Measurements from ENCODE around the gene TP53TG5.

Gene TP53TG5

DNA sequence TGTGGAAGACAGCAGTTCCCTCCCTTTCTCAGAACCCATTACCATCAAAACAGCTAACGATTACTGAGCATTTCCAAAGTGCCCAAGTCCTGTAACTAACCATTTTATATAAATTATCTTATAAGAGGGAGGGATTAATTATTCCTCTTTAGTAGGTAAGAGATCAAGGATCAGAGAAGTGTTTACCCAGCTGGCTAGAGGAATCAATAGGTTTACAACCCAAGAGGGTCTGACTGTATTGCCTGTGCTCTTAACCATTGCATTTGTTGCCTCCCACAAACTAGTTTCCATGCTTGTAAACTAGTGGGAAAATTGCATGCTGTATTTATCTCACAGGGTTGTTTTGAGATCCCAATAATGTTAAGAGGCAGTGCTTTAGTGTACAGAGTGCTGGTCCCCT, 26.3 kb upstream of the TP53TG5 start:
- no peak for DNase-seq

DNA sequence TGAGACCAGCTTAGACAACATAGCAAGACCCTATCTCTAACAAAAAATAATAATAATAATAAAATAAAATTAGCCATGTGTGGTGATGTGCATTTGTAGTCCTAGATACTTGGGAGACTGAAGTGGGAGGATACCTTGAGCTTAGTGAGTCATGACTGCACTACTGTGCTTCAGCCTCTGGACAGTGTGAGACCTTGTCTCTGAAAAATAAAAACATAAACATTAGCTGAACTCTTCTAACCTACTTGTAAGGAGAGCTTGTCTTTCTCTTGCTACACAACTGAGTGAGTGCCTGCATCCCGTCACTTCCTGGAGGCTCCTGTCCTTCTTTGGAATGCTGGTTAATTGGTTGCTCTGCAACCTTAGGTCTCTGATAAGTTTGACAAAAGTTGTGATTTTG, 24.8 kb upstream of the TP53TG5 start:
- DNase-seq = no peak

DNA sequence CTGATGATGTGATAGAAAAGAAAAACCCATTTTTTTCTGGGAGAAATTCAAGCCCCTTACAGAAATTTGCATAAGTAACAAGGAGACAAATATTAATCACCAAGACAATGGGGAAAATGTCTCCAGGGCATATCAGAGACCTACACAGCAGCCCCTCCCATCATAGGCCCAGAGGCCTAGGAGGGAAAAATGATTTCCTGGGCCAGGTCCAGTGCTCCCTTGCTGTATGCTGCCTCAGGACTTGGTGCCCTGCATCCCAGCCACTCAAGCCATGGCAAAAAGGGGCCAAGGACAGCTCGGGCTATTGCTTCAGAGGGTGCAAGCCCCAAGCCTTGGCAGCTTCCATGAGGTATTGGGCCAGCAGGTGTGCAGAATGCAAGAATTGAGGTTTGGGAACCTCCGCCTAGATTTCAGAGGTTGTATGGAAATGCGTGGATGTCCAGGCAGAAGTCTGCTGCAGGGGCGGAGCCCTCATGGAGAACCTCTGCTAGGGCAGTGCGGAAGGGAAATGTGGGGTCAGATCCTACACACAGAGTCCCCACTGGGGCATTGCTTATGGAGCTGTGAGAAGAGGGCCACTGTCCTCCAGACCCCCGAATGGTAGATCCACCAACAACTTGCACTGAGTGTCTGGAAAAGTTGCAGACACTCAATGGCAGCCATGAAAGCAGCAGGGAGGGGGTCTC, 22.4 kb upstream of the TP53TG5 start:
- no peak for DNase-seq

DNA sequence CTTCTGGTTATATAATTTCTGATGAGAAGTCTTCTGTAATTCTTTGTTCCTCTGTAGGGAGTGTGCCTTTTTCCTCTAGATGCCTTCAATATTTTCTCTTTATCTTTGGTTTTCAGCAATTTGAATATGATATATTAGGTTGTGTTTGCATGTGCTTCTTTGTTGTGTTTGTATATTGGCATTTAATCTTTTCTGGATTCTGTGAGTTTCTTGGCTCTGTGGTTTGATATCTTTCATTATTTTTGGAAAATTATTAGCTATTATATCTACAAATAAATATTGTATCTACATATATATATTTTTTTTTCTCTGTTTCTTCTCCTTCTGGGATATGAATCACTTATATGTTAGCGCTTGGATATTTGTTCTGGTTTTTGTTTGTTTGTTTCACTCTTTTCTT, 20.9 kb upstream of the TP53TG5 start:
- no peak for DNase-seq

DNA sequence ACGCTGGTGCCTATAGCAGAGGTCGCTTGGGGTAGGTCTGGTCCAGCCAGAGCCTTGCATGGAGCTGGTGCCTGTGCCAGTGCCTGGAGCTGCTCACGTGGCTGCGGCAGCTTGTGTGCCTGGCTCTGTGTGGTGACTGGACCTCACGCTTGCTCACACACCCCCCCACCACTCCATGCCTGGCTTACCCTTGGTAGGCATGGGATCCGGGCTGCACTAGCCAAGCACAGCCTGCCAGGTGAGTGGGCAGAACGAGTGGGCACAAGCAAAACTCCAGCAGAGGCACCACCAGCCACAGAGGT, 16.9 kb upstream of the TP53TG5 start:
- no peak for DNase-seq

DNA sequence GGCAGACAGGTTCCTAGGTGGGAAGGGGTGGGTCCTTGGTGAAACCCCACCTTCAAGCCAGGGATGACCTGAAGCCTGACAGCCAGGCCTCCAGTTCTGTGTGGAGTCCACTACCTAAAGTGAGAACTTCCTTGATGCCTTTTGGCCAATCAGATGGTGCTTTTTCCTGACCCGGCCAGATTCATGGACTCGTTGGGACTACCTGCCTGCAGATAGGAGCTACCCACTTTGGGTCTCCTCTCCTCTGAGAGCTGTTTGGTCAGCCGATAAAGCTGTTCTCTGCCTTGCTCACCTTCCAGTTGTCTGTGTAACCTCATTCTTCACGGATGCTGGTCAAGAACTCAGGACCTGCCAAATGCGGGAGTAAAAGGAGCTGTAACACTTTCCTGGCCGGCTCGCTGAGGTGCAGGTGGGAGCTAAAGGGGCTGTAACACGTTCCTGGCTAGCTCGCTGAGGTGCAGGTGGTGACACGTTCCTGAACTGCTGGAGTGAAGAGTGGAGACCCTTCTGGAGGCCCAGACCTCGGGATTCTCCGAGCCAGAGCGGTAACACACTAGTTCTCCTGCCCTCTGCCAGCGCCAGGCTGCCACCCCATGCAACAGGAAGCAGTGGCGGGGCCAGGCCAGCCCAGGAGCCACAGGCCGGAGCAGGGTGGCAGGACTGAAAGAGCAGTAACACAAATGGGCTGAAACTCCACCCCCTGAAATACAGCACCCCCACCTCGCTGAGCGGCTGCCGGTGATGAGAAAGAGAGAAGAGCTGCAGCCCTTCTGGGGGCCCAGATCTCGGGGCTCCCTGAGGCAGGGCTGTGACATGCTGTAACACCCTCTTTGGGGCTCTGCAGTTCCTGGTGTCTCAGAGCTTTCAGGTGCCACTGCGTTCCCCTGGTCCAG, 16.3 kb upstream of the TP53TG5 start:
- DNase-seq = no peak

DNA sequence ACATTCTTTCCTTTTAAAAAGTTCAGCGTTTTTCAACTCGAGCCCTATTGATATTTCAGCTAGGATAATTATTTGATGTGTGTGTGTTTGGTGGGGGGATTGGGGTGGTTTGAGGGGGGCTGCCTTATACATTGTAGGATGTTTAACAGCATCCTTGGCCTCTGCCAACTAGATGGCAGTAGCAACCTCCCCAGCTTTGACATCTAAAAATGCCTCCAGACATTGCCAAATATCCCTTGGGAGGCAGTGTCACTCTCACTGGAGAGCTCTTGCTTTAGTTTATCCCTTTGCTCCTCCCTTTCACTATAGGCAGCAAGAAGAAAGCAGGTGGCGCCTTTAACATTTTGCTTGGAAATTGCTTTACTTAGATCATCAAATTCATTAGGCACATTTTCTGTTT, 14.6 kb upstream of the TP53TG5 start:
- DNase-seq = peak; percentile 10

DNA sequence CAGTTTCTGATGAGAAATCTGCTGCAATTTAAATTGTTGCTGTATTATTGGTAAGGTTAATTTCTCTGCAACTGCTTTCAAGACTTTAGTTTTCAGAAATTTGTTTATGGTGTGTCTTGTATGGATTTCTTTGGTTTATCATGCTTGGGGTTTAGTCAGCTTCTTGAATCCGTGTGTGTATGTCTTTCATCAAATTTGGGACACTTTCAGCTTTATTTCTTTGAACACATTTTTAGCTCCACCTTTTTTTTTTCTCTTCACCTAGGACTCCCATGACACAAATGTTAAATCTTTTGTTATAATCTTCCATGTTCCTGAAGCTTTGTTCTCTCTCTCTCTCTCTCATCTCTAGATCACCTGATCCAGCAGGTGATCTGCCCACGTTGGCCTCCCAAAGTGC, 13.4 kb upstream of the TP53TG5 start:
- DNase-seq = no peak

DNA sequence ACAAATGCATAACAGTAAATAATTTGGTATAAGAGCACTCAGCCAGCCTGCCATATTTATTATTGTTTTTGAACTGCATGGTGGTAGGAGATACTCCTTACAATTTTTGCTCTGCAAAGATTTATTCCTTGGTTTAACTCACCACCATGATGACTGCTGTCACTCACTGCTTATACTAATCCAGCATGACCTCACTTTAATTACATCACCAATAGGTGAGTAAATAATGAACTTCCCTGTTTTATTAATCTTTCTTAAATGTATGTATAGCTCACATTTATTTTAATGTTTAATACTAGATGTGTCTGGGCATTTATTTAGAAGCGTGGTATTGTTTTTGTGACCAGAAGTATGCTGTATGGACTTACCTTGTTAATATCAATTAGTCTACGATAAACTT, 12.8 kb upstream of the TP53TG5 start:
- no peak for DNase-seq

DNA sequence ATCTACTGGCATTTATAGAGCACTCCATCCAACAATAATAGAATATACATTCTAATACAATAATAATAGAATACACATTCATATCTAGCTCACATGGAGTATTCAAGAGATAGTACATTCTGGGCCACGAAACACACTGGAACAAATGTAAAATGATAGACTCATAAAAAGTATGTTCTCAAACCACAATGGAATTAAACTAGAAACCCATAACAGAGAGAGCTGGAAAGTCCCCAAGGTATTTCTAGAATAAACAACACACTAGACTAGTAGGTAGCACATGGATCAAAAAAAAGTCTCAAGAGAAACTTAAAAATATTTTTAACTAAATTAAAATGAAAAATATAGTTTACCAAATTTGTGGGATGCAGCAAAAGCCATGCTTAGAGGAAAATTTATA, 9.1 kb upstream of the TP53TG5 start:
- DNase-seq = no peak

DNA sequence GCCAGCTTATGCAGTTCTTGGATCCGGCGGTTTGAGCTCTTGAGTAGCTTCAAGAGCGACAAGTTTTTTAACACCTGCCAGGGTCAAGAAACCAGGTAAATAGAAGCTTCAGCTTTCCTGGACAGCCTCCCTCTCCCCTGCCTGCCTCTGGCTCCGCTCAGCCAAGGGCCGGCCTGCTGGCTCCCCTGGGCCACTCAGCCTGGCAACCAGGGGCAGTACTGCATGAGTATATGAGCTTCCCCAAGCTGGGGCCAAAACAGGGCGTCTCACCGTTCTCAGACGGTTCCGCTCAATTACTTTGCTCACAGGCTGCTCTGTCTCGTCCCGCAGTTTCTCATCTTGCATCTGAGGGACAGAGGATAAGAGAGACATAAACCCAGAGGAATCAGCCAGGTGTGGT, 856 bp downstream of the TP53TG5 start:
- no peak for DNase-seq

DNA sequence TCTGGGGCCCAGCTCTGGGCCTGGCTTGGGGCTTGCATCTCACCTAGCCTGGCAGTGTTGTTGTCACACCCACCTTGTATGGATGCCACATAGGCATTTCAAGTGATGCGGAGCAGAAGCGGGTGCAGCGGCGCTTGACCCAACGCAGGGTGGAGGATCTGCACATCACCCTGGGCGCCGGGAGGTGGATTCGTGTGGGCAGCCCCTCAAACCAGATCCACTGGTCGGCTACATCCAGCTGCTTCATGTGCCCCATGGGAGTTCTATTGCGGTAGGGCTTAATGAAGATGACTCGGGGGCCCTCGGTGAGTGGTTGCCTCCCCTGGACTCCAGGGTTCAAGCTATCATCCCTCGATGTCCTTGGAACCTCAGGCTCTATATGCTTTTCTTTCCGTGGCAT, 3.2 kb downstream of the TP53TG5 start:
- no peak for DNase-seq

DNA sequence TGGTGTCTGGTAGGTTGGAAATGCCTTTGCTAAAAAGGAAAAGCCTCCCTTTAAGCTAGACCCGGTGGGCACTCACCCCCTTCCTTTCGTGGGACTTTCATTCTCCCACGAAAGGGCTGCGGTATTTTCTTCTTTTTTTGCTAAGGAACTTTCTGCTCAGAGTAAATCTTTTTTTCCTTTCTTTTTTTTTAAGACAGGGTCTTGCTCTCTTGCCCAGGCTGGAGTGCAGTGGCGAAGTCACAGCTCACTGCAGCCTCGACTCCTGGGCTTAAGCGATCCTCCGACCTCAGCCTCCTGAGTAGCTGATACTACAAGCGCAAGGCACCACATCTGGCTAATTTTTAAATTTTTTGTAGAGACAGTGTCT, 4.0 kb downstream of the TP53TG5 start:
- no peak for DNase-seq

DNA sequence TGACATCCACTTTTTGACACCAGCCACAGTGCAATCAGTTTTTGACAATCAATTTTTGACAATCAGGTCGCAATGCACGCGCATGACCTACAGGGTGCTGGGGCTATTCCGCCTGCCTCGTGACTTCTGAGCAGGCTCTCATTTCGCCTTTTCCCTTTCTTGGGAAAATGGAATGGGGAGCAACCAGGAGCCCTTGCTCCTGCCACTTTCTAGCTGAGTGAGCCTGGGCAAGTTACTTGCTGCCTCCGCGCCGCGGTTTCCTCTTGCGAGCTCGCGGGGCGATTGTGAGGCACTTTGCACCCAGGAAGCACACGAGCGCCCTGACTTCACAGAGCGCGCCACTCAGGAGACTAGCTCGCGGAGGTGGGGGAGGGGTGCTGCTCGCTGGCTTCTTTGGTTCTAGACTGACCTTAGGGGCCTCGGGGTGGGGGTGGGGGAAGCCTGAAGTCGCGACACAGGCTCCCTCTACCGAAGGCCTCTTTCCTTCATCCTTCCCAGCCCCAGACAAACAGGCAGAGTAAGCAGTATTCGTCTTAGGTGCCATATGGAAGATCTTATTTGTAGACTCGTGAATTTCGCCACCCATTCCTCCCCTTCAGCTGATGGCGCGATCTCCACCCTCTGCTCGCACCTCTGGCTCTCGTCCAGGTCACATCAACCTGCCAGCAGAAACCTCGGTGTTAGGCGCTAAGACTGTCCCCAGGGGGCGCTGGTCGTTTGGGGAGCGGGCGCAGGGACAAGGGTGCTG, 4.6 kb downstream of the TP53TG5 start:
- DNase-seq = peak; percentile 87

DNA sequence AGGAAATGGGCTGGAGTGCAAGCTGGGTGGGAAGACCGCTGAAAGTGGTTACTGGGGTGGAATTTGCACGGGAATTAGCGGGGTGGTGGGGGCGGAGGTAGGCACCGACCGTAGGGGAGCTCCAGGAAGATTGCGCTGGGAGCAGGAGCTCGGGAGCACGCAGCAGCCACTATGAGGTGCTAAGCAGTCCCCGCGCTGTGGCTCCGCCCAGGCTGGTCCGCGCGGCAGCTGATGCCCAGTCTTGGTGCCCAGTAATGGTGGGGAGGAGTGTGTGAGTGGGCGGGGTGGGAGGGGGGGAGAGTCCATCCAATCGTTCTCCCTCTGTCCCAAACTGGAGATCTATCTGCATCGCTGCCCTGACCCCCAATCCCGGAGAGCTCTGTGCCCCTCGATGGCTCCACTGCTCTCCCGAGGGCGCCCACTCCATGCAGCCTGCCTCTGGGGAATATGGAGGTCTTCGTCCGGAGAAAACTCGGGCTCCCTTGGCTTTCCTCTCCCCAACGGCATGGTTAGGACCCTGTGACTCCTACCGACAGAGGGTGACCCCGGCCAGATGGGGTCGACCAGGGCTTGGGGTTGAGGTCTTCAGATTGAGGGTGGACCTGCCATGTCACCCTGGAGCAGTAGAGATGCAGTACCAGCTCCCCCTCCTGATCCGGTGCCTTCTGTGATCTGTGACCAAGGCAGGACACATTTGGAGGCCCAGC, 5.3 kb downstream of the TP53TG5 start:
- DNase-seq = no peak

DNA sequence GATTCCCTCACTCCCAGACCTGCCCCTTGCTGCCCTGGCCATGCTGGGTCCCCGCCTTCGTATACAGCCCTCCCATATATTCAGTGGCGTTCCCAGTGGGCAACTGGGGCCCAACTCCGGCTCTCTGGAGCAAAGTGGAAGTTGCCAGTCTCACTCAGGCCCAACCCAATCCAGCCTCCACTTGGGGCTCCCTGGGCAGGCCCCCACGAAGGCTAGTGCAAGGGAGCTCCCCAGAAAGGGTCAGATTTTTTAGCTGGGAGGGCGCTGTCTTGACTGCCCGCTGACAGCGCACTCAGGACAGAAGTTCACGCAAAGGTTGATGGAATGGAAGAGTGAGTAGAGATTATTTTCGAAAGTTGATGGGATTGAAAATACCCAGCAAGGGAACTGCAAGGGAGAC, 5.9 kb downstream of the TP53TG5 start:
- DNase-seq = no peak

DNA sequence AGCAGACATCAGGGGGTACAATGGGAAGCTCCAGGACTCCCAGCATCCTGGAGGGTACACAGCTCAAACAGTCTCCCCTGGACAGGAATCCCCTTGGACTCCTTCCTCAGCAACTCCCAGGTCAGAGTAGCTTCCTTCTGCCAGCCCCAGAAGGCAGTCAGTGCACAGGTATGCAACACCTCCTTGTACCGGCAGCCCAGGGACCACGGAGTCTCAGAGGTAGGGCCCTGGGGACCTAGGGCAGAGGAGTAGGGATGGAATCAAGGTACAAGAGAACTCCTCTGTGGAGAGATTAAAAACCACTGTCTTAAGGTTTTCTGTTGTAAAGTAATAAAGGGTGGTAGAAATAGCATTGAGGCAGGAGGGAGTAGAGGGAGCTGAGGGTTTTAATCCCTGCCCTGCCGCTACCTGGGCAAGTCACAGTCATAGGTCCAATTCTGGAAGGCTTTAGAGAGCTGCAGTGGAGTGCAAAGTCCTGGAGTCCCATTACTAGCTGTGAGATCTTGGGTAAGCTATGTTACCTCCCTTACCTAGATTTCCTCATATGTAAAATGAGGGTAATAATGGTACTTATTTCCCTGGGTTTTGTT, 7.5 kb downstream of the TP53TG5 start:
- no peak for DNase-seq

DNA sequence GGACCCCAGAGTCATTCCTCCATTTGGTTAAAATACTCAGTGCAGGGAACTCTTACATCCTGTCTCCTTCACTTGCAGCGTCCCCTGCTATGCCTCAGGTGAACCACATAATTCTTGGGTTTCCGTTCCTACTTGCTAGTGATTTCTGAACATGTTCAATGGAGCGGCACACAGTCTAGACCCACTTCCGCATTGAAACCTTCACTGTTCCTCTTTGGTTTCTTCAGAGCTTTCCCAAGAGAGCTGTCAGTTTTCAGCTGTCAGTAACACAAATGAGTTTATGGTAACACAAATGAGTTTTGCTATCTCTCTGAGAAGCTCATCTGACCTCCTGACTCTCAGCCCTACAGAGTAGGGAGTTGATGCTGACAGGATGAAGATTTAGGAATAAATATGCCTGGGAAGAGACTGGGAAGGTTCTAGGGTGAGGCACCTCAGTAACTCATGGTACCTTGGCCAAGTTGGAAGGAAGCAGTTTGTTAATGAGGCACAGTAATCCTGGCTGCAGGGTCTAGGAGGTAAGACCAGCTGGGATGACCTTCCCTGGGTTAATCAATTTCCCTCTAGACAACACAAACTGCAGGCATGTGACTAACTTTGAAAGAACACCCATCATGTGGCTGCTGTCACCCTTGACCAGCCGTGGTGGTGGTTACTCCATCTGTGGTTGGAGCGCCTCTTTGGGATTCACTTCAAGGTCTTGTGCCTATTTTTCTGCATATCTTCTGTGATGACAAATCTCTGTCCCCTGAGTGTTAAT, 9.7 kb downstream of the TP53TG5 start:
- no peak for DNase-seq

DNA sequence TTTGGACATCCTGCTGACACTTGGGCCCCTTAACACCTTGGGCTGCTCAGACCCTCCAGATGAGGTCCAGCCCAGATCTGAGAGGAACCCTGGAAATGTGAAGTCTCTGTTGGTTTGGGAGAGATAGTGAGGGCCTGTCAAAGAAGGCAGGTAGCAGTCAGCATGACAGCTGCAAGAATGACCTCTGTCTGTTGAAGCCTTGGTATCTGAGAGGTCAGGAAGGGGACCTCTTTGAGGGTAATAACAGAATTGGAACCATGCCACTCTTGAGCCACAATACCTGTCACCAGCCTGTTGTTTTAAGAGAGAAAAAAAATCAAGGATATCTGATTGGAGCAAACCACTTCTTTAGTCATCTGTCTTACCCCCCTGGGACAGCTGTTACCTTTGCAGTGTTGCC, 11.0 kb downstream of the TP53TG5 start:
- no peak for DNase-seq

DNA sequence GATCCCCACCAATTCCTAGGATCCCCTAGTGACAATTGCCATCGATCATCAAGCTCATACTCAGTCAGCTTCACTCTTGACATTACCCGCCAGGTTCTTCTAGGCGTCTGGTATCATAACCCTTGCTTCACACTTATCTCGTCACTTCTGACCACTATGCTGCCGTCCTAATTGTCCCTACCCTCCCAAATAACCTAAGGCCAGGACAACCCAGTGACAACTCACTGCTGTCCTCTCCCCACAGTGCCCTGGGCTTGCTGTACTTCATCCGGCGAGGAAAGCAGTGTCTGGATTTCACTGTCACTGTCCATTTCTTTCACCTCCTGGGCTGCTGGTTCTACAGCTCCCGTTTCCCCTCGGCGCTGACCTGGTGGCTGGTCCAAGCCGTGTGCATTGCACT, 11.5 kb downstream of the TP53TG5 start:
- no peak for DNase-seq

DNA sequence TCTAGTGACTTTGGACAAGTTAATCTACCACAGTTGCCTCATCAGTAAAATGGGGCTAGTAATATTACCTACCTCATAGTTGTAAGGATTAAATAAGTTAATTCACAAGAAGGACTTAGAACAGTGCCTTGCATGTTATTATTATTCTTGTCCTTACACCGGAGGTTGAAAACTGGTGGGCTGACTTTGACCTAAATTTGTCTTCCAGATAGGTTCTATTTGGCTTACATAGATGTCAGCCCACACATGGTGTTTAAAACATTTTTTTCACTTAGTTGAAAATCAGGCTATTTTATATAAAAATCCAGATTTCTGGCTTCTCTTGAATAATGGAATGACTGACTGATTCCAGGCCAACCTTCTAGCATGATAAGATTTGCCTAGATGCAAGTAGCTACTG, 11.9 kb downstream of the TP53TG5 start:
- DNase-seq = no peak

DNA sequence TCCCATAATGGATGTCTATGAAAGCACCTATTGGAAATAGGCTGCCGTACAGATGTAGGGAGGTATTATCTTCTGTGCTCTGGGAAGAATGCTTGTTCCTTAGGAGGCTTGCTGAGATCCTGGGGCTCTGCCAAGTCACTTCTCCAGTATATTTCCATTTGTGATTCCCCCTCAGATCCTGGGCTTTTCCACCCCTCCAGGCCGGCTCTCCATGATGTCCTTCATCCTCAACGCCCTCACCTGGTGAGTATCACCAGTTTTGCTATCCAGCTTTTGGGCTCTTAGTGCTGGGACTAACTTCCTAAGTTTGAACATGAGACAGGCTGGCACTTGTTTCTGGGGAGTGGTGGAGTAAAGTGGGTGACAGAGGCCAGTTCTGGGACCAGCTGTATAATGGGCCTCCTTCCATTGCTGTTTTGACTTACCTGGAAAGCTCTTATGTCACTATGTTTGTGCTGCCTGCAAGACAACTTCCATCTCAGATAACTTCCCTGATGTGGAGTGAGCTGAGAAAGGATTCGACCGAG, 12.6 kb downstream of the TP53TG5 start:
- DNase-seq = no peak
